NCI-H524 treated with DMSO at 0.1 percent for 48 hours (cell line): ENCODE measurements around the gene ZSWIM1.
"Not testable (repeated sequence)": the region's sequence is repeated elsewhere in the genome, so short reads cannot be mapped to it uniquely, and the experiment has no call there.

Experiments
- DNase-seq: peaks from one replicate; lab custom pipeline; 2025; lab: John Stamatoyannopoulos, UW

Gene ZSWIM1

DNA sequence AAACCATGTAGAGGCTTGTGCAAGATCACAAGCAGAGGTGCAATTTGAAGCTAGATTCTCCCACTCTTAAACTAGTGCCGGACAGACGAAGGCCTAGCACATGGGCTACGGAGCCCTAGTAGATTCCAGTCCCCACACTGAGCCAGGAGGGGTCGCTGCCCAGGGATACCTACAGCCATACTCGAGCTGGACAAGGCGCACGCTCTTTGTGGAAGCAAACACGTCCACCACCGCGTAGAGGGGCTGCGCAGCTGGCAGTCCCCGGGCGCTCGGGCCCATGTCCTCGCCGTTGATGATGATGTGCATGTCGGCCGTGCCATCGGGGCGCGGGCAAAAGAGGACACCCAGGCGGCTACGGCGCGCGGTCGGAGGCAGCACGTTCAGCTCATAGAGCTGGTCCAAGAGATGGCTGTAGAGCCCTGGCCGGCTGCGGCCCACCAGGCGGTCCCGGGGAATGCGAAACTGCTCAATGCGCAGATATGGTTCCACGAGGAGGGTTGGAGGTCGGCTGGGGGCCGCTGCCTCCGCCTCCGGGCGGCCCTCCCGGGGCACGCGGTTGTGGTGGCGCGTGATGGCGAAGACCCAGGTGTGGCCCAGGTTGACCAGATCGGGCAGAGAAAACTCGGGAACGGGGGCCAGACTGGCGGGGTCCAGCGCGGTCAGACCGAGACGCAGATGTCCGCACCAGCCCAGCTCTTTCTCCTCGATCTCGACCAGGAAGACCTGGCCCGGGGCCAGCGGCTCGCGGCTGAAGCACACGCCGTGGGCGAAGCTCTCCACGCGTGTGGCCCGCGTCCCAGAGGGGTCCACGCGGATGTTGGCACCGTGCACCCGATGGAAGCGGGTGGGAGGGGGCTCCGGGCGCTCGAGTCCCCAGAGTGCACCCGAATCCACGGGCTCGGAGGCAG lies 9.3 kb downstream of the ZSWIM1 start:
- DNase-seq: no peak

DNA sequence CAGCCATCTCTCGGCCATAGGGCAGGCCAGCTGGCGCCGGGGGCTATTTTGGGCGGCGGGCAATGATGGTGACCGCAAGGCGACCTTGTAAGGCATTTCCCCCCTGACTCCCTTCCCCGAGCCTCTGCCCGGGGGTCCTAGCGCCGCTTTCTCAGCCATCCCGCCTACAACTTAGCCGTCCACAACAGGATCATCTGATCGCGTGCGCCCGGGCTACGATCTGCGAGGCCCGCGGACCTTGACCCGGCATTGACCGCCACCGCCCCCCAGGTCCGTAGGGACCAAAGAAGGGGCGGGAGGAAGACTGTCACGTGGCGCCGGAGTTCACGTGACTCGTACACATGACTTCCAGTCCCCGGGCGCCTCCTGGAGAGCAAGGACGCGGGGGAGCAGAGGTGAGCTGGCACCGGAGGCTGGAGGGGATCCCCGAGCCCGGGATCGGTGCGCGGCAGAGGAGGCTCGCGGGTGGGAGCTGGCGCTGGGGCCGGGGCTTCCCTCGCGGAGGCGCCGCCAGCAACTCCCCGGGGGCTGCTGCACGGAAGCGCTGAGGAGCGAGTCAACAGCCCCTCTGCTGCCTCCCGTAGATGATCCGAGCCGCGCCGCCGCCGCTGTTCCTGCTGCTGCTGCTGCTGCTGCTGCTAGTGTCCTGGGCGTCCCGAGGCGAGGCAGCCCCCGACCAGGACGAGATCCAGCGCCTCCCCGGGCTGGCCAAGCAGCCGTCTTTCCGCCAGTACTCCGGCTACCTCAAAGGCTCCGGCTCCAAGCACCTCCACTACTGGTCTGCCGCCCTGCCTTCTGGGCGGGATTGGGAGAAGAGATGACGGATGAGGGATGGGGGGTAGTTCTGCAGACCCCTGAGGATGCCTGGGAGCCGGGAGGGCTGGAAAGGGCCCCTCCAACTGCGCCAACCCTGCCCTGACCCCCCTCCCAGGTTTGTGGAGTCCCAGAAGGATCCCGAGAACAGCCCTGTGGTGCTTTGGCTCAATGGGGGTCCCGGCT lies 10.3 kb downstream of the ZSWIM1 start, which contains the start of the genes CTSA and NEURL2:
Gene CTSA, plus strand, starts transcription at position 351 of the 999 bp plus-strand sequence. Its CDS starts 234 bp downstream, at position 585.
Gene NEURL2, minus strand, starts transcription at position 224 of the 999 bp plus-strand sequence. Its CDS starts 217 bp downstream, at position 7.
- DNase-seq: no peak

DNA sequence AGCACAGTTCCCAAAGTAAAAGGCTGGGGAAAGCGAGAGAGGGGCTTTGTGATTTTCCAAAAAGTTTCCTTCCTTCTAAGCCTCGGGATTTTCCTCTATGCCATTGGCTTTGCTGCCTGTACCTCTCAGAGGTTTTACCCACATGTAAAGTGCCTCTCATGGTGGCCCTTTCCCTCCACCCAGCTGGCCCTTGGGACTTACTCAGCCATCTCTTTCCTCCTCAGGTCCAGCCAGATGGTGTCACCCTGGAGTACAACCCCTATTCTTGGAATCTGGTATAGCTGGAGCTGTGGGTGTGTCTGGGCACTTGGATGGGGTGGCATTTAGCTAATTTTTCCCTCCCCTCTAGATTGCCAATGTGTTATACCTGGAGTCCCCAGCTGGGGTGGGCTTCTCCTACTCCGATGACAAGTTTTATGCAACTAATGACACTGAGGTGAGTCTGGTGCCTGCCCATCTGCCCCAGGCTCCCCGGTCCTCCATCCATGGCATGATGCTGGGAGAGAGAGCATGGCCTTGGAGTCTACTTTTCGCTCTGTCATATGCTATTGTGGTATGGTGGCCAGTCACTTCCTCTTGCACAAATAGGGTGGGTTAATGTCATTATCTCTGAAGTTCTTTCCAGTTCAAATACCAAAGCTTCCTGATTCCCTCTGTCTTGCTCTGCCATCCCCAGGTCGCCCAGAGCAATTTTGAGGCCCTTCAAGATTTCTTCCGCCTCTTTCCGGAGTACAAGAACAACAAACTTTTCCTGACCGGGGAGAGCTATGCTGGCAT lies 11.2 kb downstream of the ZSWIM1 start:
- no peak for DNase-seq

DNA sequence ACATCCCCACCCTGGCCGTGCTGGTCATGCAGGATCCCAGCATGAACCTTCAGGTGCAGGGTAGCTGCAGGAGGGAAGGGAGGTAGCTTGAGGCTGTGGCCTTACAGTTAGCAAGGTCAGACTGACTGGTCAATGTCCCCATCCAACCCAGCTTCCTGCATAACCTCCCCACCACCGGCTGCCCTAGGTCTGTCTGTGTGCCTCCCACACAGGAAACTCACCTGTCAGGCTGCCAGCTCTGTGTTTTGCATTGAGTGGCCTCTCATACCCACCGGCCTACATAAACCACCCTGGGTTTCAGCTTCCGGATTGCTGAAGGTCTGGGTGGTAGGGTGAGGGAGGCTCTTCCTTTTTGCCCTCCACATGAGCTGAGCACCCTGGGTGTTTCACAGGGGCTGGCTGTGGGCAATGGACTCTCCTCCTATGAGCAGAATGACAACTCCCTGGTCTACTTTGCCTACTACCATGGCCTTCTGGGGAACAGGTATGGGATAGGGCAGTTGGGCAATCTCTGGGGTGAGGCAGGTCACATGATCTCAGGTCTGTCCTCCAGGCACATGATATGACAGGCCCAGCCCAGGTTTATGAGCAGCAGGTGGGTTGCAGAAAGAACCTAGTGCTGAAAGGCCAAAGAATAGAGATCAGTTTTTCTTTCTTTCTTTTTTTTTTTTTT lies 11.9 kb downstream of the ZSWIM1 start:
- no peak for DNase-seq

DNA sequence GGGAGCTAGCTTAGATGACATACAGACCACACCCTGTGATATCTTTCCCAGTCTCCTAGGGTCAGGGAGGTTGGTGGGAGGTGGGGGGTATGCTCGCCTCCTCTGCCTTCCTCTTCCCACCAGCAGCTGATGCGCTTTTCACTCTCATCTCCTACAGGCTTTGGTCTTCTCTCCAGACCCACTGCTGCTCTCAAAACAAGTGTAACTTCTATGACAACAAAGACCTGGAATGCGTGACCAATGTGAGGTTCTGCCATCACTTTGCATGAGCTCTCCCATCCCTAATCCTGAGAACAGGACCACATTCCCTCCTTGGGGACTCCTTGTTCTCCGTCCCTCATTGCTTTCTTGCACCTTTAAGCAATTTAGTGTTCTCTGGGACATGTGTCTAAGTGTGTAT lies 12.8 kb downstream of the ZSWIM1 start:
- no peak for DNase-seq

DNA sequence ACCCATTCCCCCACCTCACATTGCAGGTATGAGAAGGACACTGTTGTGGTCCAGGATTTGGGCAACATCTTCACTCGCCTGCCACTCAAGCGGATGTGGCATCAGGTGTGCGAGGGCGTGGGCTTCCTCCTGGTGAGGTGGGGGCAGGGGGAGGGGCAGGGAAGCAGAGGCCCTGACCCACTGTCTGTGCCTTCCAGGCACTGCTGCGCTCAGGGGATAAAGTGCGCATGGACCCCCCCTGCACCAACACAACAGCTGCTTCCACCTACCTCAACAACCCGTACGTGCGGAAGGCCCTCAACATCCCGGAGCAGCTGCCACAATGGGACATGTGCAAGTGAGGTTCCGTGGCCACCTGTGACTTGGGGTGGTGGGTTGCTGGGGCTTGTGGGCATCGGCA lies 13.8 kb downstream of the ZSWIM1 start:
- DNase-seq: no peak

DNA sequence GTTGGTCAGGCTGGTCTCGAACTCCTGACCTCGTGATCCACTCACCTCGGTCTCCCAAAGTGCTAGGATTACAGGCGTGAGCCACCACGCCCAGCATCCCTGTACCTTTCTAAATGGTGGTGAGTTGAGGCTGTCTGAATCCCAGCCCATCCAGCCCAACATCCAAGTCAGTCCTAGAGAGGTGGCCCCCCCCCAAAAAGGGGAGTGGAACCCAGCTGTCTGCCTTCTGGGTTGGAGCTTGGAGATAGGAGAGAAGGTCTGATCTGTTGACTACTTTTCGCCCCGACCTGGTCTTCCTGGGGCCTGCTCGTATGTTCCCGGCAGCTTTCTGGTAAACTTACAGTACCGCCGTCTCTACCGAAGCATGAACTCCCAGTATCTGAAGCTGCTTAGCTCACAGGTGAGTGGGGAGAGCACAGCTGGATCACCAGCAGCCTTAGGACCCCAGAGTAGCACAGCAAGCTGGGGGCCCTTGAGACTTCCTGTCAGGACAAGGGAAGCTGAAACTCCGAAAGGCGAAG lies 15.7 kb downstream of the ZSWIM1 start:
- no peak for DNase-seq

DNA sequence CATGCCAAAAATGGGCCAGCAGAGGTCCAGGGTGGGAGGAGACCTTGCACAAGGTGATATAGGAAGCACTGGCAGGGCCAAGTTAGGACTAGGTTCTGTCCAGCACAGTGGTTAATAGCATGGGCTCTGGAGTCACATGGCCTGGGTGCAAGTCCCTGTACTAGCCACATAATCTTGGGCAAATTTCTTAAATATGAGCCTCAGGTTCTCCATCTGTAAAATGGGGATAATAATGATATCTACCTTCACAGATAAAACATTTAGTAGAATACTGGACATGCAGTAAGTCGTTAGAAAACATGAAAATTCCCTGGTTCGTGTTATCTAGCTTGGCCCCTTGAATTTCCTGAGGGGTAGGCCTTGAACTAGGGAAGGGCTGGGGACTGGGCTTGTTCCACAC lies 16.3 kb downstream of the ZSWIM1 start:
- no peak for DNase-seq

DNA sequence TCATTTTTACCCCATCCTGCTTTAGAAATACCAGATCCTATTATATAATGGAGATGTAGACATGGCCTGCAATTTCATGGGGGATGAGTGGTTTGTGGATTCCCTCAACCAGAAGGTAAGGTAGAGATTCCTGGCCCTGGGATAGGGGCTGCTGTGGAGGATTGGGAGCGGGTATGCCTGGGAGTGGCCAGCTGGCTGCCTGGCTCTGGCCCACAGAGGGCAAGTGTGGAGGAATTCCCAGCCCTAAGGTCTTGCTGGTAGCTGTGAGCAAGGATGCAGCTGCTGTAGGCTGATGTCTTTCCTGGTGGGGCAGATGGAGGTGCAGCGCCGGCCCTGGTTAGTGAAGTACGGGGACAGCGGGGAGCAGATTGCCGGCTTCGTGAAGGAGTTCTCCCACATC lies 16.7 kb downstream of the ZSWIM1 start:
- DNase-seq: no peak

DNA sequence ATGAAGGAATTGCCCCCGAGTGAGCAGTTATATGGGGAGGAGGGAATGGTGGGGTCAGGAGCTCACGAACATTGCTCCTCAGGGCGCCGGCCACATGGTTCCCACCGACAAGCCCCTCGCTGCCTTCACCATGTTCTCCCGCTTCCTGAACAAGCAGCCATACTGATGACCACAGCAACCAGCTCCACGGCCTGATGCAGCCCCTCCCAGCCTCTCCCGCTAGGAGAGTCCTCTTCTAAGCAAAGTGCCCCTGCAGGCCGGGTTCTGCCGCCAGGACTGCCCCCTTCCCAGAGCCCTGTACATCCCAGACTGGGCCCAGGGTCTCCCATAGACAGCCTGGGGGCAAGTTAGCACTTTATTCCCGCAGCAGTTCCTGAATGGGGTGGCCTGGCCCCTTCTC lies 17.3 kb downstream of the ZSWIM1 start:
- DNase-seq: no peak

DNA sequence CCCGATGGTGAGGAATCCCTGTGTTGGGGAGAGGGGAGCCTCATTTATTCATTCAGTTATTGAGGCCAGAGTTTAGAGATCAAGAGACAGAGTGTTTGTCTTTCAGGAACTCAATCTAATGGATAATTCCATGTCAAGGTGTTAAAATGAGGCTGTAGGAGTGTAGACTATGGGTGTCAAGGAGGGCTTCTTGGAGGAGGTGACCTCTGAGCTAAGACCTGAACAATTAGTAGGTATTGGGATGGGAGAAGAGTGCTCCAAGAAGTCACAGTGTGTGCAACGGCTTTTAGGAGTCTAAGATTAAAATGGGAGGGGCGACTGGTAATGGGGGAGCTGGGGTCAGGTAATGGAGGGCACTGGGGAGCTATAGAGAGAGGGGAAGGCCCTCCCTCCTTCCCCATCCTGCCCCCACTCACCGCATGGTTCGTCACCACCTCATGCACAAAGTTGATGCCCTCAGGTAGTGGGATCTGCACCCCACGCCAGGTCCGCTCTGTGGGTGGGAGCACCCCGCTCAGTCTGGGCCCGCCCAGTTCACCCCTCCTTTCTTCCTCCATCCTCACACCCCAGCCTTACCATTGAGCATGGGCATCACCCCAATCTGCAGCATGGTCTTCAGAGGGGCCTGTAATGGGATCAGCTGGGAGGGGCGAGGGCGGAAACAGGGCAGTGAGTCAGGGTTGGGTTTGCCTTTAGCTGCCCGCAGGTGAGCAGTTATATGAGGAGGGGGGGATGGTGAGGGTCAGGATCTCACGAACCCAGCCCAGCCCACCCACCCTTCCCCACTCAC lies 18.2 kb downstream of the ZSWIM1 start:
- DNase-seq: no peak

DNA sequence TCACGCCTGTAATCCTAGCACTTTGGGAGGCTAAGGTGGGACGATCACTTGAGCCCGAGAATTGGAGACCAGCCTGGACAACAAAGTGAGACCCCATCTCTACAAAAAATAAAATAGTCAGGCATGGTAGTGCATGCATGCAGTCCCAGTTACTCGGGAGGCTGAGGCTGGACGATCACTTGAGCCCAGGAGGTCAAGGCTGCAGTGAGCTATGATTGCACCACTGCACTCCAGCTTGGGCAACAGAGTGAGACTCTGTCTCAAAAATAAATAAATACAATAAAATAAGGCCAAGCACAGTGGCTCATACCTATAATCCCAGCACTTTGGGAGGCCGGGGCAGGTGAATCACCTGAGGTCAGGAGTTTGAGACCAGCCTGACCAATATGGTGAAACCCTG lies 20.3 kb downstream of the ZSWIM1 start:
- not testable (repeated sequence) for DNase-seq

DNA sequence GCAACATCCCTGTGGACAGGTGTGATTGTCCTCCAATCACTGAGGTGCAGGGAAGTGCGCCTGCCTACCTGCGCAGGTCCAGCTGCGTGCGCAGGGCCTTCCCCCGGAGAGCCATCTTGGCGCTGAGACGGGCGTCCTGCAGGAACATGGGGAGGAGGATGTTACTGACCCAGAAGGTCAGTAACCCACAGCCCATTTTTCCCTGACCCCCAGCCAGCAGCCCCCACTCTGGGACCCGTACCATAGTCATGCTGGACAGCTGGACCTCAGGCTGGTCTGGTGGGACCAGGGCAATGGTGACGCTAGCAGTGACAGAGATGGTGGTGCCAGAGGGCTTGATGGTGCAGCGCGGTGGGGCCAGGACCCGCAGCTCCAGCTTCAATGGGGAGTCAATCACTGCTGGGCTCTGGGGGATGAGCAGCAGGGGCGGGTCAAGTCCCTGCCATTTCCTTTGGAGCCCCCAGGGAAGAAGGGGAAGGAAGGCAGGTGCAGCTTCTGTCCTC lies 21.2 kb downstream of the ZSWIM1 start:
- DNase-seq: no peak

DNA sequence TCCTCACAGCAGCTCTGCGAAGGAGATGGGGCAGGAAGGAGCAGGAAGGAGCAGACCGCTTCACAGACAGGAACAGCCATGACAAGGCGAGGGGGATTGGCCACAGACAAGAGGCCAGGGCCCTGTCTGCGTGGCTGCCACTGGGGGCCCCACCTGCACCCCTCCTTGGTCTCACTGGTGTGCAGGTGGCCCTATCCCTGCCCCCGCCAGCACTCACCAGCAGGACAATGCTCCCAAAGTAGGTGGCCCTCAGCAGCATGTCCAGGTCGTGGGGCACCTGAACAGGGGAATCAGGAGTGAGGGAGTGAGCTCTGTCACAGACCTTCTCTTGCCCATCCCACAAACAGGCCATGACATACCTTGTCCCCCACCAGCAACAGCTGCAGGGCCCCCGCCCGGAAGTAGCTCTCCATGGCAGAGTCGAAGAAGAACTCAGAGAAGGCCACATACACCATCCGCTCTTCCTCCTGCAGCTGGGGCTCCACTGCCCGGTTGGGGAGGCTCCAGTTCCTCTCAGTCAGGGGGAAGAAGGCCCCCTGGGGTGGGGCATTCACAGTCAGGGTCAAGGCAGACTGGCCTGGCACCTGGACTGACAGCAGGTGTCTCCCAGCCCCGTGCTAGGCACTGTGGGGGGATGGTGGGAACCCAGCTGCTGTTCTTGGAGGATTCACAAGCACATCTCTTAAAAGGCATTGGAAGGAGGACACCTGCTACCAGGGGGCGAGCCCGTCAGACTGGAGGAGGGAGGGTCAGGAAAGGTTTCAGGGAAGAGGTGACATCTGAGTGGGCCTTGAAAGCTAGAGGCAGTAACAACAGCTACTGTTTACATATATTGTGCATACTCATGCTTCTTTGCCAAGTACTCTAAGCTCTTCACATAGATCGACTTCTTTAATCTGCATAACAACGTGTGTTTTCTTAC lies 23.8 kb downstream of the ZSWIM1 start:
- DNase-seq: no peak

DNA sequence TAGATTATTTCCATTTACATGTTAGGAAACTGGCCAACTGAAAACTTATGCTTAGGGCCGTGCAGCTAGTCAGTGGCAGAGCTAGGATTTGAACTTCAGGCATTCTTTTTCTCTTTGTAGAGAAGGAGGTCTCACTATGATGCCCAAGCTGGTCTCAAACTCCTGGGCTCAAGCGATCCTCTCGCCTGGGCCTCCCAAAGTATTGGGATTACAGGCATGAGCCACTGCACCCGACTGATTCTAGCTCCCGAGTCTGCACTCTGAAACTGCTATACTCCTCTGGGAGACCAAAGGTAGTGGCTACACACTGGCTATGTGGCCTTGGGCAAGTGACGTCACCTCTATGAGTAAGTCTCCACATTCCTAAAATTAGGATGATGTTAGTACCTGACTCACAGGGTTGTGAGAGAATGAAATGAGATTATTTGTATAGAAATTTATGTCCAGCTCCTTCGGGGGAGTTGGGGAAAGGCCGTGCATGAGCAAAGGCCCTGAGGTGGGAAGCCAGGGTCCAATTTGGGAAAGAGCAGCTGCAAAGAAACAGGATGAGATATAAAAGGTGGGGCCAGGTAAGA lies 24.6 kb downstream of the ZSWIM1 start:
- no peak for DNase-seq

DNA sequence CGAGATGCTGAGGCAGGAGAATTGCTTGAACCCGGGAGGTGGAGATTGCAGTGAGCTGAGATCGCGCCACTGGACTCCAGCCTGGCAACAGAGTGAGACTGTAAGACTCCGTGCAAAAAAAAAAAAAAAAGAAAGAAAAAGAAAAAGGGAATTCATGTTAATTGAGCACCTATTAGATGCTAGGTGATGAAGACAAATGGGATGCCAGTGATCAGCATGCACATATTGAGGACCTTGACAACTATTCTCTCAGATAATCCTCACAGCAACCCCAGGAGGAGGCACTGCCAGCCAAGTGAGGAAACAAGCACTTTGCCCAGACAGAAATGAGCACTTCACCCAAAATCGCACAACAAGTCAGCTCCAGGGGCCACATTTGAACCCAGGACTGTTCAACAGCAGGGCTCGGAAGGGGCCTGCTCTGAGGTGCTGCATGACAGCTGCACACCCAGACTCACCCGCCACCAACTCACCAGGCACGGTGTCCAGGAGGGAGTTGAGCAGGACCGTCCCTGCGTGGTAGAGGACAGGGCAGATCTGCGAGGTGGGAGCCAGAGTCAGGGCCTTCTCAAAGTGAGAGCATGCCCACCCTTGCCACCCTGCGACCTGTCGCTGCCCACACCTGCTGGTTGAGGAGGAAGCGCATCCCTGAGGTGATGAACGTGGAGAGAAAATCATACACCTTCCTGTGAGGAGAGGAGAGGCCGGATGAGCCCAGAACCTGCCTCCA lies 26.4 kb downstream of the ZSWIM1 start:
- no peak for DNase-seq

DNA sequence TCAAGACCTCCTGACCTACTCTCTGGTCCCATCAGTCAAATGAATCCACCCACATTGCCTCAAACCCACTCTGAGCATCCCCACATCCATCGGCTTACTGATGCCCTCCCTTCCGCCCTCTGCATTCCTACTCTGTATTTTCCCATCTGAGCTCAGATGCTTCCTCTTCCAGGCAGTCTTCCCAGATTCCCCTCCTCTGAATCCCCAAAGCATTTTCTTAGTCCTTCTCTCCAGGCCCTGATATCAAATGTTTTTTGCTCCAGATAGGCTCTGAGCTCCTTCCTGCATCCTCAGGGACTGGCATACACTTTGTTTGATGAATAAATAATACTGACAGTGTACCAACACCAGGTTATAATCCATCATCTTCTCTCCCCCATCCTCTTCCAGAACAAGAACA lies 27.1 kb downstream of the ZSWIM1 start:
- DNase-seq: no peak

DNA sequence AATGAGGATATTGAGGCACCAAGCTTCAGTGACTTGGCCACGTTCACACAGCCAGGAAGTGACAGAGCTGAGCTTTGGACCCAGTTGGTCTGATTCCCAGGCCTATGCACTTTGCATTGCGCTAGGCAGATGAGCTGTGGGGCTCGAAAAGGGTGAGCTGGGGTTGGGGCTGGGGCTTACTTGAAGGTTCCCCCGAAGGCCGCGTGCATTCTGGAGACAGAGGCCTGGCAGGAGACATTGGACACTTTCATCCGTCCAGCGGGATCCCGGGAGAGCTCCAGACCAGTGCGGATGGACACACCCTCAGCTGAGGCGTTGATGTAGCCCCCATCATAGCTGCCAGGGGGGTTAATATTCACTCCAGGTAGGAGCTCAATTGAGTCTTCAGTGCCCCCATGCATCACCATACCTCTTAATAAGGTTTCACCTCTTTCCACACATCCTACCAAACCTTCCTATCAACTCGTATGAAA lies 28.3 kb downstream of the ZSWIM1 start:
- no peak for DNase-seq
